ENCODE data around the gene PRPF6.

The PRPF6 gene

GRCh38 chr20:63980806-63981728 lies at the start of gene PRPF6:
Gene PRPF6, plus strand, starts transcription at chr20:63981132. Its CDS starts 114 bp downstream, at chr20:63981246.
- DNase-seq, result peak; percentile 98

GRCh38 chr20:63931735-63932134 lies 49.2 kb upstream of the PRPF6 start:
- no peak for DNase-seq

GRCh38 chr20:63932606-63933160 lies 48.2 kb upstream of the PRPF6 start:
- no peak for DNase-seq

DNA sequence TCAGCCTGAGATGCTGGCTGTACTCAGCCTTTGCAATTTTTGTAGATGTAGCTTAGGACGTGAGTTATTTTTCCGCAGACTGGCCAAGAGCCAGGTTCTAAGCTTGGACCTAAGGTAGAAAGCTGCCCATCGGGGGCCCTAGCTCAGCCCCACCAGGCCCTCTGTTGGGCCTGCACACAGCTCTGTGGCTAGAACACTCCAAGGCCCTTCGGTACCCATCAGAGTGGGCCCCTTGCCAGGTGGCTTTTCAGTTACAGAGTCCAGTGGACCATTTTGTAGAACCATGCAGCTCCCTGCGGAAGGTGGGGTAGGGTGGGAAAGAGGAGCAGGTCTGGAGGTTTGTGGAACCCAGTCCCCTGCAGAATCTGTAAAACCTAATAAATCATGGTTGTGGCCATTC lies 47.3 kb upstream of the PRPF6 start:
- DNase-seq, result no peak

DNA sequence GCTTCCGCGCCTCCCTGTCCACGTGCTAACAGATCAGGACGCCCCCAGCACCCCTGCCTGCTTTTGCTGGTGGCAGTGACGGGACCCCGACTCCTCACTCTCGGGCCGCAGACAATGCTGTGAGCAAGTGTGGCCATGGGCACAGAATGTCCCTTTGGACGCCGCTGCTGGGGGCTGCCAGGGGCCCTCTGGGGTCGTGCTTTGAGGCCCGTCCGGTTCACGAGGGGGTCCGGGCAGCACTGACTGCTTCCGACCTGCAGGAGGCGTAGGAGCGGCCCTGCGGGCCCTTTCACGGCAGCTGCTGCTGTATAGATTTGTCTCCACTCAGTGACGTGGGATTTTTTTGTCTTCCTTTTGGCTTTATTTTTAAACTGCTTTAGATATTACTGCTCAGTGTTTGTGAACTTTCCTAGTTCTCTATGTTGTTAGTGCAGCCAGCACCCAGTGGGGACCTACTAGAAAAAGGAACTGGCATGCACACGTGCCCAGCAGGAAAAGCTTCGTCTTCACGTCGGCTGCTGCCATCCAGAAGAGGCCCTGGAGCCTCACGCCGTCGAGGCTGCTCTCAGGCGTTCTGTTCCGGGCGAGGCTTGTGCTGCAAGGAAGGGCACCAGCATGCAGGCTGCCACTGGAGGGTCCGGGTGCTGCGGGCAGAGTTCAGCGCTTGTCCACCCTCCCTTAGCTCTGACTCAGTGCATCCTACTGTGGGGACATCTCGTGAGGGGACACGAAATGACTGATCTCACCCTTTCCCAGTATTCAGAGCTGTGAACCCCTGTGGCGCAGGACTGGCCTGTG lies 46.5 kb upstream of the PRPF6 start:
- no peak for DNase-seq

DNA sequence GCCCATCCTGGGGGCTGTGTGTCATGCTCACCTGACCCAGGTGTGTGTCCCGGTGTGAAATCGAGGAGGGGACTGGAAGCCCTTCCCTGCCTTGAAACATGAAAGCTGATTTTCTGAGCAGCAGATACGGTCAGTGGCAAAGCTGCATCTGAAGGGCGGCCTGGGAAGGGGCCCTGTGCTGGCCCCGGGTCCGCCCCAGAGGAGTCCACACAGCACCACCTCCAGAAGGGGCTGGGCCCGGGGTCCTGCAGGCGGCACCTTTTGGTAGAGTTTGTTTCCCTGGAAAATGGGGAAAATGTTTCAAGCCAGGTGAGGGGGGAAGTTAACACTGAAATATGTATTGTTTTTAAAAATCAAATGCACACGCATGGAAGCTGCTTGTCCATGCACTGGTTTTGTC lies 45.5 kb upstream of the PRPF6 start:
- no peak for DNase-seq

DNA sequence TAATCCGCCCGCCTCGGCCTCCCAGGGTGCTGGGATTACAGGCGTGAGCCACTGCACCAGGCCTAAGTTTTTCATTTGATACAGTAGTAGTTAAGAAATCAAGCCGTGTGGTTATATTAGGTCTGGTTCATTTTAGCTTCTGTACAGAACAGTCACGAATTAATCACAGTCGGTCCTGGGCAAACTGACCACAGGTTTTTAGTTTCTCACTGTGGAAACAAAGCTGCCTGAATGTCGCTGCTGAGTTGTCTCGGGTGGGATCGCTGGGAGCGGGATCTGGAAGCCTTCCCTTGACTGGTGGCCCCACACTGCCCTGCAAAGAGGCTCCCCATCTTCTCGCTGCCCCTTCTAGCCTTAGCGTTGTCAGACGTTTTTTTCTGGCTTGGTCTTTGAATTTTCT lies 43.3 kb upstream of the PRPF6 start:
- DNase-seq, result no peak

GRCh38 chr20:63939061-63939935 lies 41.6 kb upstream of the PRPF6 start:
- DNase-seq, result no peak

GRCh38 chr20:63940071-63940471 lies 40.9 kb upstream of the PRPF6 start:
- no peak for DNase-seq

DNA sequence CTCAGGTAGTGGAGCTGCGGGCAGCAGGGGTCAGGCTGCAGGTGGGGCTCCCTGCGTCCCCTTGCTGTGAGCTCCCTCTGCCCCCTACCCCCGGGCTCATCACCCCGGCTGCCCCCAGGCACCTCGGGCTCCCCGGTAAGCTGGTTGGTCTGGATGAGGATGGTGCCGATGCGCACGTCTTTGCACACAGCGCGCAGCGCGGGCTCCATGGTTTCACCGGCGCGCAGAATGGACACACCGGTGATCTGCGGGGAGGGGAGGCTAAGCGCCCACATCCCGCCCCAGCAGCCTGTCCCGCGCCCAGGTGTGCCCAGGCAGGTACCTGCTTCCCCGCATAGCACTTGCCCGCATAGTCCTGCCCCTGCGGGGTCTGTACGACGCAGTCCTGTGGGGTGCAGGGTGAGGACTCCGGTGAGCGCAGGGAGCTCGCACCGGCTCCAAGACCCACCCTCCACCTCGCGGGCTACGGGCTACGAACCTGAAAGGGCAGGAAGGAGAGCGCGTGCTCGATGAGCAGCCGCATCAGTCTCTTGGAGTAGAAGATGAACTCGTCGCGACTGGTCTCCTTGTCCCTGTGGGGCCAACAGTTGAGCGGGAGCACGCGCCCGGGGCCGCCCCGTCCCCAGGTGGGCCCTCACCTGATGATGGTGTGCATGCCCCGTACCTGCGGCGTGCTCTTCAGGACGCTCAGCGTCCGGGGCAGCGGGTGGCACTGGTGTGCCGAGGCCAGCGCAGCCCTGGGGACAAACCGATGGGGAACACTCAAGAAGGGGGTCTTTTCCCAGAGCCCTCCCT lies 40.3 kb upstream of the PRPF6 start:
- no peak for DNase-seq

DNA sequence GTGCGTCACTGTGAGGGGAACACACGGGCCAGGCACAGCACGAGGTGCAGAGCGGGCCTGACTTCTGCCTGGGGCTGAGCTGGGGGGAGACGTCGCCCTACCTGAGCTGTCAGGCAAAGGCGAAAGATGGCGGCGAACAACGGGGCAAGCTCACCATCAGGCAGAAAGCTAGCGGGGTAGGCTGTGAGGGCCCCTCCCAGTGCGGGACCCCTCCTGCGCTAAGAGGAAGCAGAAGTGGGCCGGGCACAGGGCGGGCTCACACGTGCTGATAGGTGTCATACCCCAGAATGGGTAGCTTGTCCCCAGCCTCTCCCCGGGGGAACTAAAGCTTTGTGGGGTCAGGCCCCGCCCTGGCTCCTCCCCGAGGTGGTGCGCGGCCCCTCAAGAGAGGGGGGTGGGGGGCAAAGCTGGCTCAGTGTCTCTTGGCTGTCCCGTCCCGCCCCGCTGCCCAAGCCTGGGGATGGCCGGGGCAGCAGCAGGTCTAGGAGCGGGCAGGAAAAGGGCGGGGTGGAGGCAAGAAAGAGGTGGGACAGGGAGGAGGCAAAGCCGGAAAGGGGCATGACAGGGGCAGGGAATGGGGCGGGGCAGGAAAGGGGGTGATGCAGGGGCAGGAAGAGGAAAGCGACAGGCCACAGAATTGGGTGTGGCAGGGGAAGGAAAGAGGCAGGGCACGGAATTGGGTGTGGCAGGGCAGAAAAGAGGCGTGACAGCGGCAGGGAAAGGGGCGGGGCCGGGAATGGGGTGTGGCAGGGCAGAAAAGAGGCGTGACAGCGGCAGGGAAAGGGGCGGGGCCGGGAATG lies 39.5 kb upstream of the PRPF6 start:
- no peak for DNase-seq

- no peak for DNase-seq
Measured at GRCh38 chr20:63942250-63942951, 38.5 kb upstream of the PRPF6 start.

- DNase-seq, result no peak
Measured at GRCh38 chr20:63942969-63943807, 37.7 kb upstream of the PRPF6 start.

- DNase-seq, result no peak
Measured at GRCh38 chr20:63943808-63944077, 37.2 kb upstream of the PRPF6 start.

DNA sequence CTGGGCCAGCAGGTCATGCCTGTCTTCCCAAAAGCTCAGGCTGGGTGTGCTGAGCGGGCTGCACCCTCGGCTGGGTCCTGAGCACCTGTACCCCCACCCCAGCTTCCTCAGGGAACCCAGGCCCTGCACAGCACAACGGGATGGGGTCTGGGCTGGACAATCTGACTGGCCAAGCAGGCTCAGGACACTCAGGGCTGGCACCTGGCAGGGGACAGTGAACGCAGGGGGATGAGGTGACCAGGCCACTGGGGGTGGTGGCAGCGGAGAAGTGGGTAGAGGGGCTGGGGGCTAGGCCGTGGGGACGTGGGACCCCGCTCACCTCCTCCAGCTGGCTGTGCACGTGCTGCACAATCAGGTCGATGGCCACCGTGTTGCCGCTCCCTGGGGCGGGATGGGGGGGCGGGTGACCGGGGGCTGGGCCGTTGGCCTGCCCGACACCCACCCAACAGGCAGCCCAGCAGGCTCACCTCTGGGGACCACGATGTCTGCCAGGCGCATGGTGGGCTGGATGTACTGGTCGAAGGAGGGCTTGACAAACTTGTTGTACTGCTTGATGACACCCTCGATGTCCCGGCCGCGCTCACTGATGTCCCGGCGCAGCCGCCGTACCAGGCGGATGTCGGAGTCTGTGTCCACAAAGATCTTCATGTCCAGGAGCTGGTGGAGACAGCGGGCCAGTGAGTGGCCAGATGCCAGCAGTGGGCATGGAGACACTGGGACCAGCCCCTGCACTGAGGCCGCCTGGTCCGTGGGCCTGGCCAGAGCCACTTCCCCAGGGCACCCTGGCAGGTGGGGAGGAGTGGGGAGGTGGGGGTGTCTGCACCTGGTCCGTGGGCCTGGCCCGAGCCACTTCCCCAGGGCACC lies 36.6 kb upstream of the PRPF6 start:
- DNase-seq, result no peak

DNA sequence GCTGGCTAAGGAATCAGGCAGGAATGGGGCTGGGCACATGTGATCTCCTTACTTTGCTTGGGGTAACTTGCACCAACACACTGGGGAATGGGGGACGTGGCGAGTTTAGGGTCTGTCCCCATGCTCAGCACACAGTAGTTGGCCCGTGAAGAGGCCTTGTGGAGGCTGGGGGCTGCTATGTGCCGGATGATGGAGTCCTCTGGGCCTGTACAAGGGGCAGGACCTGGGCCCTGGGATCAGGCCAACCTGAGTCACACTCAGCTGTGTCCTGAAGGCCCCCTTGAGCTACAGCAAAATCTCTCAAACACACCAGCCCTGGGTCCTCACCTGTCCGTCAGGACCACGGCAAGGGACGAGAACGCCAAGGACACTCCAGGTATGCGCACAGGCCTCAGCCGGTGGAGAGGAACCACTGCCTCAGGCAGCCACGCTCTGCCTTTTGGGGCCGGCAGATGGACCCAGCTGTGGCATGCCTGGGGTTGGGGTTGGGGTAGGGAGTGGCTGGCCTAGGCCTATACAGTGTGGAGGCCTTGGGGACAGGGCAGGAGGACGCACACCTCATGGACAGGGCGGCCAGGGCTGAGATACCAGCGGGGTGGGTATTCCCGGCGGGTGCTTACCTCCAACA lies 35.8 kb upstream of the PRPF6 start:
- DNase-seq, result no peak

DNA sequence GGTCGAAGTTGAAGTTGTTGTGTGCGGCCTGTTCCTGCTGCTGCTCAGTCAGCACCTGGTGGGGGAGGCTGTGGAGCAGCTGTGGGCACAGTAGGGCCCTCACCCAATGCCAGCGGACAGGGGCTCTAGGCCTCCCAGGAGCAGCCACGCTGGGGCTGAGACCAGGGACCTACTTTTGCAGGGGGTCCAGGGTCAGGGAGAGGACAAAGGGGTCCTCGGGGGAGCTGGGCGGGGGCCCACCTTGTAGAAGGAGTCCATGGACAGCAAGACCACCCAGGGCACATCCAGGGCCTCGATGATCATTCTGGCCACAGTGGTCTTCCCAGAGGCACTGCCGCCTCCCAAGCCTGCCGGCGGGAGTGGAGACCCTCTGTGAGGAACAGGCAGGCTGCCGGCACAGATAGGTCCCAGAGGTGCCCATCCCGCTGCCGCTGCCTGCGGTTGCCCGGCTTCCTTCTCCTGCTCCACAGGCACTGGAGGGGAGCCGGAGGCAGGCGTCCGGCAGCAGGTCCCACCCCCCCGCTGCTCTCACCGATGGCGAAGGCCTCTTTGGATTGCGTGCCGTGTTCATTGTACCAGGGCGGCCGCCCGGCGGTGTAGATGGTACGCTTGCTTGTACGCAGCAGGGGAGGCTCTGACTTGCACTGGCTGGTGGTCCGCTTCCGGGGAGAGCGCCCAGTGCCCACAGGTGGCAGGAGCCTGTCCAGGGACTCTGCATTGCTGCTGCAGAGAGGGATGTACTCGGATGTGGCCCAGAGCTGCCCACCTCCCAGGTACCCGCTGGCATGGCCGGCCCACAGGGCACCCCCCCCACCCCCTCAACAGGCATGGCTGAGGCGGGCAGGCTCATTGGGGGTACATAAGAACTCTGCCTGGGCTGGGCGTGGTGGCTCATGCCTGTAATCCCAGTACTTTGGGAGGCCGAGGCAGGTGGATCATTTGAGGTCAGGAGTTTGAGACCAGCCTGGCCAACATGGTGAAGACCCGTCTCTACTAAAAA lies 34.7 kb upstream of the PRPF6 start:
- DNase-seq, result no peak

Measured in DMS79 treated with DMSO at 0.1 percent for 48 hours (cell line).